NCI-H1436 (cell line): ENCODE measurements around the gene TRIM63.

Experiments
- DNase-seq: peaks from one replicate; lab custom pipeline; 2025; lab: John Stamatoyannopoulos, UW

Gene TRIM63

GRCh38 chr1:26016953-26017545 lies 50.4 kb downstream of the TRIM63 start:
- no peak for DNase-seq

GRCh38 chr1:26016258-26016952 lies 51.0 kb downstream of the TRIM63 start:
- DNase-seq = peak; percentile 16

GRCh38 chr1:26015358-26015757 lies 52.1 kb downstream of the TRIM63 start:
- no peak for DNase-seq

GRCh38 chr1:26014179-26014578 lies 53.3 kb downstream of the TRIM63 start:
- DNase-seq = no peak

GRCh38 chr1:26012864-26013263 lies 54.6 kb downstream of the TRIM63 start:
- no peak for DNase-seq

- DNase-seq = no peak
Measured at GRCh38 chr1:26010825-26011224, 56.6 kb downstream of the TRIM63 start.

- DNase-seq = no peak
Measured at GRCh38 chr1:26009796-26010447, 57.5 kb downstream of the TRIM63 start.

- DNase-seq = no peak
Measured at GRCh38 chr1:26006710-26007109, 60.7 kb downstream of the TRIM63 start.

GRCh38 chr1:26005434-26006105 lies 61.9 kb downstream of the TRIM63 start:
- no peak for DNase-seq

GRCh38 chr1:26003756-26004155 lies 63.7 kb downstream of the TRIM63 start:
- no peak for DNase-seq

GRCh38 chr1:26003262-26003661 lies 64.2 kb downstream of the TRIM63 start:
- DNase-seq = no peak
